Endothelial cell of umbilical vein (primary cell): ENCODE results near the gene PRKAG2.

ENCODE experiments used
- CTCF ChIP-seq, 2 donors: IDR thresholded peaks; 1 replicate in 1 of 2; 2 replicates in 1 of 2; pipeline ENCODE4 v1.5.1; 2011; ENCODE audit warnings: low read length in 2 of 2, mild to moderate bottlenecking in 2 of 2, moderate library complexity in 2 of 2, control low read depth in 1 of 2, inconsistent platforms in 1 of 2, low read depth in 1 of 2; ENCODE audit not compliant: insufficient read depth in 1 of 2; ENCODE audit errors: extremely low read depth in 1 of 2
- EZH2 ChIP-seq: IDR thresholded peaks from 2 replicates; pipeline ENCODE4 v1.6.1; 2012; ENCODE audit warnings: borderline replicate concordance, low read depth, mild to moderate bottlenecking, moderate library complexity, low read length, inconsistent platforms; ENCODE audit not compliant: severe bottlenecking
- JUN ChIP-seq: IDR thresholded peaks from 2 replicates; pipeline ENCODE4 v1.6.1; 2011; ENCODE audit warnings: borderline replicate concordance, low read depth; ENCODE audit not compliant: insufficient read length, insufficient read depth
- MAX ChIP-seq: IDR thresholded peaks from 2 replicates; pipeline ENCODE4 v1.6.1; 2011; ENCODE audit not compliant: insufficient read depth, insufficient read length
- MYC ChIP-seq: IDR thresholded peaks from one replicate; pipeline ENCODE4 v1.6.1; 2011; ENCODE audit warnings: mild to moderate bottlenecking, low read depth, low read length
- POLR2A ChIP-seq: IDR thresholded peaks from 2 replicates; pipeline ENCODE4 v1.6.1; 2012; ENCODE audit warnings: low read depth, mild to moderate bottlenecking, control low read depth, low read length
- POLR2AphosphoS5 ChIP-seq: IDR thresholded peaks from 2 replicates; pipeline ENCODE4 v1.6.1; 2012; ENCODE audit warnings: low read depth, mild to moderate bottlenecking, control low read depth, low read length, moderate library complexity; ENCODE audit not compliant: insufficient read depth

- no peak for TF ChIP-seq POLR2A
- no peak for TF ChIP-seq EZH2
- TF ChIP-seq CTCF (IDR thresholded peaks at IDR 0.05; ENCODE audit: extremely low read depth in 1 of 2, insufficient read depth in 1 of 2, low read depth in 1 of 2, low read length in 2 of 2), result no peak
- TF ChIP-seq POLR2AphosphoS5, result no peak
- no peak for TF ChIP-seq MAX
- TF ChIP-seq MYC, result no peak
- no peak for TF ChIP-seq JUN
These were observed 179.4 kb downstream of the PRKAG2 start for GRCh38 chr7:151697515-151697895.
